ENCODE data around the gene ESCO1.

ESCO1 gene

DNA sequence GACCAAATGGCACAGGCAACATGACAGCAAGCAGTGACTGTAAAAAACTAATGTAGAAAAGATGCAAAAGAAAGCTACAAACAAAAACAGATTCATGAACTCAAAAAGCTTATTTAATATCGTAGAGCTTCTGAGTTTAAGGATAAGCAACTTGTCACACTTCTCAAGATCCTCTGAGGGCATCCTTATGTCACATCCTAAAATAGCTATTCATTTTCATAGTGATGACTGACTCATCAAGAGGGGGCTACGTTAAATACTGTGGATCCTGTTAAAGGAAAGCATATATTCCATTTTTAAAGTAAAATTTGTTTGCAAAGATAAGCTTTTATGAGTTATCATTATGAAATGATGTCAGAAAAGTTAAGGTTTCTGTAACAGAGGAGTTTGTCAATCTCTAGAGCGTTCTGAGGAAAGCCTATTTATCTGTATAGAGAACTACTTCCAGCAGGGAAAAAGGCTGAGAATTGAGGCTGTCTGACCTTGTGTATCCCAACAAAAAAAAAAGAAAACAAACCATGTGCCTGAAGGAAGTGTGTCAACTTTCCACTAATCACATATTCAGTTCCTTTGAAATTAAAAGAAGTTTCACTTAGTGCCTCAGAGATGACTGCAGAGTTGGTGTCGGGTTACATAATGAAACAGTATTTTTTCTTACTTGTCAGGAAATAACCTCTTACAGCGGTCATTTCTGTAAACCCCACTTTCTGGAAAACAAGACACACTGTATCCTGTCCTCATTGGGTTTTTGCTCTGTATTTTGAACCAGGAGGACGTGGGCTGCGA lies 115.5 kb downstream of the ESCO1 start:
- DNase-seq: no peak

DNA sequence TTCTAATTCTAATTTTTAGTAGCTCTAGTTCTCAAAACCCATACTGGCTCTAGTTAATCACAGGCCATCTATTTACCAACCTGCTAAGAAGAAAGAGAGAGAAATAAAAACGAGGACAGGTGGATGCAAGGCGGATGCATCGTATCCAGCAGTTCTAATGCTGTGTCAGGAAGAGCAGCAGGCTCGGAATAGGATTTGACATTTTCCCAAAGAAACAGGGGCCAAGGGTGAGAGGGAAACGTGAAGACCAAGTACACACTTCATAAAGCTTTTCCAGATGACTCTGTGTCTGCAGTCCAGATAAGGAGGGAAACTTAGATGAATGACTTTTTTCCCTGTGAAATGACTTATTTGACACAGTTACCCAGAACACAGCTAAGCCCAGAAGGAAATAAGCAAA lies 117.5 kb downstream of the ESCO1 start:
- DNase-seq: no peak

DNA sequence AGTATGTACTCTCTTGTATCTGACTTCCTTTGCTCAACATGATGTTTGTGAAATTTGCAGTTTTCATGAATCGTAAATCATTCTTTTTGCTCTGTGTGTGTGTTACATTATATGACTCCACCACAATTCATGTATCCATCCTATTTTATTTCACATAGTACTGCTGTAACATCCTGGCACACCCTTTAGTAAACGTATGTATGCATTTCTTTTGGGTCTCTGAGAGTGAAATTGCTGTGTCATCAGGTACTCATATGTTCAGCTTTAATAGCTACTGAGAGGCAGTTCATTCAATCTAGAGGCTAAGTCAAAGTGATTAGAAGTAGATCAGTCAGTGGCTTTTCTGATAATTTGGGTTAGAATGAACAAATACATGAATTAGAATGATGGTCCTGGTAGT lies 118.8 kb downstream of the ESCO1 start:
- DNase-seq: no peak

DNA sequence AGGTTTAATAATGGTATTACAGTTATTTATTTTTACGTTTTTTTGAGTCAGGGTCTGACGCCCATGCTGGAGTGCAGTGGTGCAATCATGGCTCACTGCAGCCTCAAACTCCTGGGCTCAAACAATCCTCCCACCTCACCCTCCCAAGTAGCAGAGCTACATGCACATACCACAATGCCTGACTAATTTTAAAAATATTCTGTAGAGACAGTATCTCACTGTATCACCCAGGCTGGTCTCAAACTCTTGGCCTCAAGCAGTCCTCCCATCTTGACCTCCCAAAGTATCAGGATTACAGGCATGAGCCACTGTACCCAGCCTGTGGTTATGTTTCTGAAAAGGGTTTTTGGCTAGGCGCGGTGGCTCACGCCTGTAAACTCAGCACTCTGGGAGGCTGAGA lies 120.8 kb downstream of the ESCO1 start:
- DNase-seq: no peak

All from kidney glomerular epithelial cell (primary cell).